Endodermal cell (in vitro differentiated cells): ENCODE measurements around the gene RDM1. TPM values are rescaled to one million over a fixed set of nuclear protein-coding genes. Genes with fewer than 3 reads are reported as not detected.

Experiments used
- DNase-seq: peaks from one replicate; pipeline ENCODE4 v3.0.0-alpha.2; 2017
- H3K27ac ChIP-seq: 2 replicates; pipeline ENCODE4 v1.5.1; 2013; ENCODE audit warnings: mild to moderate bottlenecking, low read depth, low read length, moderate library complexity
- H3K27me3 ChIP-seq: 2 replicates; pipeline ENCODE4 v1.6.1; 2013; ENCODE audit warnings: mild to moderate bottlenecking, low read length, moderate library complexity; ENCODE audit not compliant: insufficient read depth, control insufficient read depth, poor library complexity, severe bottlenecking
- H3K36me3 ChIP-seq: 2 replicates; pipeline ENCODE4 v1.7.0; 2013; ENCODE audit warnings: mild to moderate bottlenecking, low read length, moderate library complexity; ENCODE audit not compliant: control insufficient read depth, insufficient read depth
- H3K4me1 ChIP-seq: one replicate; pipeline ENCODE4 v1.7.0; 2013; ENCODE audit warnings: low read length; ENCODE audit not compliant: control insufficient read depth, insufficient read depth
- H3K4me3 ChIP-seq: 2 replicates; pipeline ENCODE4 v1.5.1; 2013; ENCODE audit warnings: mild to moderate bottlenecking, low read length, moderate library complexity
- H3K9ac ChIP-seq: 2 replicates; pipeline ENCODE4 v1.6.1; 2013; ENCODE audit warnings: mild to moderate bottlenecking, low read length, moderate library complexity; ENCODE audit not compliant: poor library complexity, severe bottlenecking; ENCODE audit errors: extremely low read depth
- H3K9me3 ChIP-seq: 2 replicates; pipeline ENCODE4 v1.6.1; 2013; ENCODE audit warnings: mild to moderate bottlenecking, low read length, moderate library complexity; ENCODE audit not compliant: control insufficient read depth
- H3K27ac Mint-ChIP-seq: 2 replicates; pipeline ENCODE4 v1.8.0; 2020; ENCODE audit warnings: mixed read lengths
- H3K27me3 Mint-ChIP-seq: 2 replicates; pipeline ENCODE4 v1.8.0; 2021; ENCODE audit warnings: mild to moderate bottlenecking, mixed read lengths; ENCODE audit not compliant: insufficient read depth
- H3K36me3 Mint-ChIP-seq: 2 replicates; pipeline ENCODE4 v1.8.0; 2020; ENCODE audit warnings: low read depth, mixed read lengths
- H3K4me1 Mint-ChIP-seq: 2 replicates; pipeline ENCODE4 v1.8.0; 2020; ENCODE audit warnings: mixed read lengths
- H3K4me3 Mint-ChIP-seq: 2 replicates; pipeline ENCODE4 v1.8.0; 2020; ENCODE audit warnings: mild to moderate bottlenecking, moderate library complexity, mixed read lengths
- H3K9me3 Mint-ChIP-seq: 2 replicates; pipeline ENCODE4 v1.8.0; 2020; ENCODE audit warnings: mild to moderate bottlenecking, mixed read lengths
- WGBS, 2 experiments: methylation state at CpG; one replicate each; pipeline versions ENCODE4 v1.1.5 to v1.1.7; 2013; ENCODE audit warnings: missing lambda C conversion rate in 2 of 2, mixed read lengths in 1 of 2; ENCODE audit not compliant: insufficient coverage in 1 of 2, insufficient read length in 1 of 2; 5-methylcytosine and 5-hydroxymethylcytosine counted together
- total RNA-seq, 2 donors: library from RNA; stranded (reverse); fragmentation: NEBNext Ultra II Directional in 1 of 2; extraction: Animal tissue kit (Norgen Biotek cat#: 25700) in 1 of 2; gene quantifications; 2 replicates in 1 of 2; 3 replicates in 1 of 2; pipeline ENCODE4 v1.2.1, GENCODE V29; 2021
- TF ChIP-seq, protein P1 (sequence below): fragments of 200-600 bp; sonication (generic); conservative IDR thresholded peaks from 2 replicates; pipeline ENCODE4 v1.5.0; 2021; ENCODE audit warnings: antibody characterized with exemption, mild to moderate bottlenecking

Gene RDM1
- total RNA-seq, 2 donors from 2014 or later, result 5.3 to 14.2 TPM

- H3K9ac ChIP-seq, result no peak overlapping the region
- Mint-ChIP-seq H3K4me3 (no peak overlapping the region), H3K27ac (no peak overlapping the region), H3K9me3 (no peaks in the 10 kb centered on the region), H3K4me1 (no peaks in the 10 kb centered on the region), H3K27me3 (peaks cover 21% of the 10 kb centered on the region), H3K36me3 (no peaks in the 10 kb centered on the region)
- DNase-seq, result no peak
- 86 to 87% methylated on average over 4 to 5 of the region's 5 CpGs for WGBS, 2 experiments
- peaks cover 5% of the 10 kb centered on the region for H3K27me3 ChIP-seq
- H3K9me3 ChIP-seq, result no peaks in the 10 kb centered on the region
- H3K4me1 ChIP-seq, result no peaks in the 10 kb centered on the region
- H3K4me3 ChIP-seq, result no peak overlapping the region
- TF ChIP-seq, protein P1, sequence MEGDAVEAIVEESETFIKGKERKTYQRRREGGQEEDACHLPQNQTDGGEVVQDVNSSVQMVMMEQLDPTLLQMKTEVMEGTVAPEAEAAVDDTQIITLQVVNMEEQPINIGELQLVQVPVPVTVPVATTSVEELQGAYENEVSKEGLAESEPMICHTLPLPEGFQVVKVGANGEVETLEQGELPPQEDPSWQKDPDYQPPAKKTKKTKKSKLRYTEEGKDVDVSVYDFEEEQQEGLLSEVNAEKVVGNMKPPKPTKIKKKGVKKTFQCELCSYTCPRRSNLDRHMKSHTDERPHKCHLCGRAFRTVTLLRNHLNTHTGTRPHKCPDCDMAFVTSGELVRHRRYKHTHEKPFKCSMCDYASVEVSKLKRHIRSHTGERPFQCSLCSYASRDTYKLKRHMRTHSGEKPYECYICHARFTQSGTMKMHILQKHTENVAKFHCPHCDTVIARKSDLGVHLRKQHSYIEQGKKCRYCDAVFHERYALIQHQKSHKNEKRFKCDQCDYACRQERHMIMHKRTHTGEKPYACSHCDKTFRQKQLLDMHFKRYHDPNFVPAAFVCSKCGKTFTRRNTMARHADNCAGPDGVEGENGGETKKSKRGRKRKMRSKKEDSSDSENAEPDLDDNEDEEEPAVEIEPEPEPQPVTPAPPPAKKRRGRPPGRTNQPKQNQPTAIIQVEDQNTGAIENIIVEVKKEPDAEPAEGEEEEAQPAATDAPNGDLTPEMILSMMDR, result no peak
- no peak overlapping the region for H3K27ac ChIP-seq
- H3K36me3 ChIP-seq, result no peaks in the 10 kb centered on the region
Measured at GRCh38 chr17:35907691-35908090, 22.9 kb downstream of the RDM1 start.

DNA sequence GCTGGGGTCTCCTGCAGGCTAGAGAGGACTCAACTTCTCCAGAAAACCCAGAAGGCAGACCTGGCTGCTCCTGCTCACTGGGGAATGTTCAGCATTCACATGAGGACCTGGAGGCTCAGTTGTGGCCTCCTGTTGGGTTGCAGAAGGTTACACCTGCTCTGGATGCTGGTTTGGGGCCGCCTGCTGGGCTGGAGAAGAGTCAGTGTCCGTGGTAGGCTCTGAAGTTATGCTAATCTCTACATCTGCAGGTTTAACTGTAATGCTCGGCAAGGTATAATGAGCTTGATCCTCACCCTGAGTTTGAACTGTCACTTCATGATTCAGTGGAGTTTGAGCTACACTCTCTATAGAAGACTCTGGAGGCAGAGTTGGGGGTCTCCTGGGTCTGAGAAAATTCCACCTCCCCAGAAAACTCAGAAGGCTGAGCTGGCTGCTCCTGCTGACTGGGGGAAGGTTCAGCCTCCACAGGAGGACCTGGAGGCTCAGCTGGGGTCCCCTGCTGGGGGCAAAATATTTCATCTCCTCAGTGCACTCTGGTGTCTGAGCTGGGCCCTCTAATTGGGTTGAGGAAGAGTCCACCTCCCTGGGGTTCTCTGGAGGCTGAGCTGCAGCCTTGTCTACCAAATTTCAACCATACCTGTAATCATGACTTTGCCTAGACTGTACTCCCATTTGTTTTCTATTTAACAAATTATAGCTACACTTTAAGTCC, 23.5 kb downstream of the RDM1 start:
- no peak overlapping the region for H3K27ac ChIP-seq
- Mint-ChIP-seq H3K4me3 (no peak overlapping the region), H3K9me3 (no peaks in the 10 kb centered on the region), H3K27me3 (peaks cover 21% of the 10 kb centered on the region), H3K4me1 (no peaks in the 10 kb centered on the region), H3K36me3 (no peaks in the 10 kb centered on the region), H3K27ac (no peak overlapping the region)
- TF ChIP-seq, protein P1, result no peak
- H3K27me3 ChIP-seq, result no peaks in the 10 kb centered on the region
- H3K36me3 ChIP-seq, result no peaks in the 10 kb centered on the region
- H3K9ac ChIP-seq, result no peak overlapping the region
- H3K4me1 ChIP-seq, result no peaks in the 10 kb centered on the region
- WGBS, 2 experiments, result 75 to 95% methylated on average over 3 of the region's 3 CpGs
- H3K4me3 ChIP-seq, result no peak overlapping the region
- H3K9me3 ChIP-seq, result no peaks in the 10 kb centered on the region
- no peak for DNase-seq

DNA sequence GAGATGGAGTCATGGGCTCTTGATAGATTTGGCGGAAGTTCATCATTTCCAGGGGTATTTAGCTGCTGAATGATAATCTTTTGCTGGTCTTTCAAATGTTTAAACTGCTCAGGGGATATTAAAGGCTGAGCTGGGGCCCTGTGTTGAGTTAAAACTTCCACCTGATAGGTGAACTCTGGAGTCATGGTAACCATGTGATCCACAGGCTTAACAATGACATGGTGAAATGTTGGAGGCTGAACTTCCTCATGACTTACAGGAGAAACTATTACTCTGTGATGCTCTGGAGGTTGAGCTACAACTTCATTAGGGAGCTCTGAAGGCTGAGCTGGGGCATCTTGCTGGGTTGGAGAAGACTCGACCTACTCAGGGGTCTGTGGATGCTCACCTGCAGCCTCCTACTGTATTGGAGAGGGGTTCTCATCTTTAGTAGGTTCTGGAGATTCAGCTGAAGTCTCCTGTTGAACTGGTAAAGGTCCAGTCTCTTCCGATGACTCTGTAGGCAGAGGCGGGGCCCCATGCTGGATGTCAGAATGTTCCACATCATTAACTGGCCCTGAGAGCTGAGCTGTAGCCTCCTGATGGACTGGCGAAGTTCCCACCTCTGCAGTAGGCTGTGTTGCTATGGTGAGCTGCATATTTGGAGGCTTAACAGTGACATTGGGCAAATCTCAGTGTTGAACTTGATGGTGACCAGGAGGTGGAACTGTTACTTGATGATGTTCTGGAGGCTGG, 24.2 kb downstream of the RDM1 start:
- peaks cover 21% of the 10 kb centered on the region for H3K27me3 Mint-ChIP-seq
- WGBS, 2 experiments, result 73 to 97% methylated on average over 4 to 5 of the region's 5 CpGs
- Histone ChIP-seq H3K36me3 (no peaks in the 10 kb centered on the region), H3K27me3 (no peaks in the 10 kb centered on the region), H3K9me3 (no peaks in the 10 kb centered on the region), H3K9ac (no peak overlapping the region), H3K4me3 (no peak overlapping the region), H3K4me1 (no peaks in the 10 kb centered on the region), H3K27ac (no peak overlapping the region)
- no peaks in the 10 kb centered on the region for H3K36me3 Mint-ChIP-seq
- TF ChIP-seq, protein P1, result no peak
- H3K9me3 Mint-ChIP-seq, result no peaks in the 10 kb centered on the region
- no peak overlapping the region for H3K4me3 Mint-ChIP-seq
- DNase-seq, result no peak
- no peak overlapping the region for H3K27ac Mint-ChIP-seq
- no peaks in the 10 kb centered on the region for H3K4me1 Mint-ChIP-seq
